Activated naive CD4-positive, alpha-beta T cell treated with anti-CD3 and anti-CD28 coated beads, Interleukin-2, amount 50 U/mL, for 16 hours (primary cell): ENCODE results near the gene SFT2D1.

Experiments
- DNase-seq: peaks from one replicate; pipeline ENCODE4 v3.0.0-alpha.2; 2020

SFT2D1 gene

GRCh38 chr6:166305562-166306117 lies 36.7 kb downstream of the SFT2D1 start:
- DNase-seq, result no peak

- no peak for DNase-seq
Observed at GRCh38 chr6:166304106-166304505, 38.2 kb downstream of the SFT2D1 start.

GRCh38 chr6:166301611-166302529 lies 40.5 kb downstream of the SFT2D1 start:
- no peak for DNase-seq

- no peak for DNase-seq
Observed at GRCh38 chr6:166300357-166300987, 41.9 kb downstream of the SFT2D1 start.

GRCh38 chr6:166297606-166298005 lies 44.7 kb downstream of the SFT2D1 start:
- no peak for DNase-seq

- no peak for DNase-seq
Observed at GRCh38 chr6:166296035-166296883, 46.1 kb downstream of the SFT2D1 start.

- no peak for DNase-seq
Observed at GRCh38 chr6:166293731-166294584, 48.4 kb downstream of the SFT2D1 start.

- DNase-seq, result no peak
Observed at GRCh38 chr6:166289207-166290060, 52.9 kb downstream of the SFT2D1 start.

- DNase-seq, result no peak
Observed at GRCh38 chr6:166286839-166287271, 55.5 kb downstream of the SFT2D1 start.

- no peak for DNase-seq
Observed at GRCh38 chr6:166285233-166285632, 57.1 kb downstream of the SFT2D1 start.

- DNase-seq, result no peak
Observed at GRCh38 chr6:166284640-166285039, 57.7 kb downstream of the SFT2D1 start.

- no peak for DNase-seq
Observed at GRCh38 chr6:166282394-166283032, 59.8 kb downstream of the SFT2D1 start.

GRCh38 chr6:166281104-166281503 lies 61.2 kb downstream of the SFT2D1 start:
- no peak for DNase-seq

GRCh38 chr6:166279393-166279679 lies 63.0 kb downstream of the SFT2D1 start:
- DNase-seq, result no peak

GRCh38 chr6:166278579-166279392 lies 63.6 kb downstream of the SFT2D1 start:
- no peak for DNase-seq

GRCh38 chr6:166277892-166278578 lies 64.3 kb downstream of the SFT2D1 start:
- DNase-seq, result no peak

- DNase-seq, result no peak
Observed at GRCh38 chr6:166277018-166277417, 65.3 kb downstream of the SFT2D1 start.

- DNase-seq, result peak; percentile 81
Observed at GRCh38 chr6:166275714-166276166, 66.6 kb downstream of the SFT2D1 start.
